ENCODE measurements around the gene VPS13A. TPM values are rescaled to one million over a fixed set of nuclear protein-coding genes. Genes with fewer than 3 reads are reported as not detected.

Gene VPS13A
- total RNA-seq, 1 experiment from 2014 or later = 32.2 TPM

GRCh38 chr9:77432053-77432452, 254.7 kb downstream of the VPS13A start:
- Histone ChIP-seq H3K9me3 (ENCODE audit: low read depth, low read length, poor library complexity, severe bottlenecking) (no peaks in the 10 kb centered on the region), H3K4me1 (ENCODE audit: insufficient read depth, low read length, poor library complexity, severe bottlenecking) (peaks cover 30% of the 10 kb centered on the region), H3K27me3 (replicated peaks; ENCODE audit: insufficient read depth, low read depth, low read length, poor library complexity) (peaks cover 5% of the 10 kb centered on the region), H3K4me3 (ENCODE audit: low read depth, low read length, poor library complexity, severe bottlenecking) (no peak overlapping the region), H3K36me3 (ENCODE audit: insufficient read depth, low read length, poor library complexity, severe bottlenecking) (no peaks in the 10 kb centered on the region), H3K27ac (ENCODE audit: low read depth, low read length, poor library complexity, severe bottlenecking) (no peak overlapping the region)
- intact Hi-C loops (cut with micrococcal nuclease; ENCODE audit: unreplicated experiment) = loop anchor here (2.0 to 5.0 kb wide), 2 partner anchors 319 to 605 kb away; no protein-coding TSS in a partner anchor
- TF ChIP-seq CTCF (conservative IDR thresholded peaks at IDR 0.05; ENCODE audit: low read depth, low read length) (no peak), EZH2 (IDR thresholded peaks at IDR 0.05; ENCODE audit: borderline replicate concordance, low read depth, low read length, poor library complexity, severe bottlenecking) (no peak)
- no TSS peak for BruUV-seq (replicated peaks)
- ChIA-PET CTCF (interaction anchor here (0.6 to 0.7 kb wide), 4 partner anchors 8 to 758 kb away, joined by 3 to 5 read pairs (median 4); no protein-coding TSS in a partner anchor), POLR2A (ENCODE audit: low non-redundant PET) (no interaction called here)
- DNase-seq (ENCODE audit: low spot score) = no peak

GRCh38 chr9:77433675-77434445, 256.5 kb downstream of the VPS13A start:
- H3K27ac ChIP-seq (ENCODE audit: low read depth, low read length, poor library complexity, severe bottlenecking) = no peak overlapping the region
- H3K4me3 ChIP-seq (ENCODE audit: low read depth, low read length, poor library complexity, severe bottlenecking) = no peak overlapping the region
- ChIA-PET CTCF (interaction anchor here (0.5 to 2.0 kb wide), 12 partner anchors 16 to 684 kb away, joined by 3 to 21 read pairs (median 3); no protein-coding TSS in a partner anchor), POLR2A (ENCODE audit: low non-redundant PET) (interaction anchor here (0.6 kb wide), 1 partner anchor 23 kb away, joined by 3 read pairs; no protein-coding TSS in a partner anchor)
- no TSS peak for BruUV-seq (replicated peaks)
- DNase-seq (ENCODE audit: low spot score) = peak; percentile 90
- no peaks in the 10 kb centered on the region for H3K36me3 ChIP-seq (ENCODE audit: insufficient read depth, low read length, poor library complexity, severe bottlenecking)
- no peak for TF ChIP-seq EZH2 (IDR thresholded peaks at IDR 0.05; ENCODE audit: borderline replicate concordance, low read depth, low read length, poor library complexity, severe bottlenecking)
- peak; percentile 99 for TF ChIP-seq CTCF (conservative IDR thresholded peaks at IDR 0.05; ENCODE audit: low read depth, low read length)
- H3K4me1 ChIP-seq (ENCODE audit: insufficient read depth, low read length, poor library complexity, severe bottlenecking) = peaks cover 33% of the 10 kb centered on the region
- no peaks in the 10 kb centered on the region for H3K9me3 ChIP-seq (ENCODE audit: low read depth, low read length, poor library complexity, severe bottlenecking)
- H3K27me3 ChIP-seq (replicated peaks; ENCODE audit: insufficient read depth, low read depth, low read length, poor library complexity) = peaks cover 3% of the 10 kb centered on the region
- intact Hi-C loops (cut with micrococcal nuclease; ENCODE audit: unreplicated experiment) = loop anchor here (1.0 to 5.0 kb wide), 3 partner anchors 317 to 686 kb away; no protein-coding TSS in a partner anchor

- H3K4me1 ChIP-seq (ENCODE audit: insufficient read depth, low read length, poor library complexity, severe bottlenecking) = peaks cover 45% of the 10 kb centered on the region
- H3K36me3 ChIP-seq (ENCODE audit: insufficient read depth, low read length, poor library complexity, severe bottlenecking) = no peaks in the 10 kb centered on the region
- no peaks in the 10 kb centered on the region for H3K27me3 ChIP-seq (replicated peaks; ENCODE audit: insufficient read depth, low read depth, low read length, poor library complexity)
- BruUV-seq (replicated peaks) = no TSS peak
- no peak overlapping the region for H3K4me3 ChIP-seq (ENCODE audit: low read depth, low read length, poor library complexity, severe bottlenecking)
- POLR2A ChIA-PET (ENCODE audit: low non-redundant PET) = no interaction called here
- H3K27ac ChIP-seq (ENCODE audit: low read depth, low read length, poor library complexity, severe bottlenecking) = no peak overlapping the region
- CTCF ChIA-PET = interaction anchor here (0.6 kb wide), 1 partner anchor 51 kb away, joined by 7 read pairs; no protein-coding TSS in a partner anchor
- H3K9me3 ChIP-seq (ENCODE audit: low read depth, low read length, poor library complexity, severe bottlenecking) = no peaks in the 10 kb centered on the region
- intact Hi-C loops (cut with micrococcal nuclease; ENCODE audit: unreplicated experiment) = no loop called here
- TF ChIP-seq EZH2 (IDR thresholded peaks at IDR 0.05; ENCODE audit: borderline replicate concordance, low read depth, low read length, poor library complexity, severe bottlenecking) (no peak), CTCF (conservative IDR thresholded peaks at IDR 0.05; ENCODE audit: low read depth, low read length) (no peak)
- DNase-seq (ENCODE audit: low spot score) = no peak
These were observed 257.9 kb downstream of the VPS13A start for GRCh38 chr9:77435277-77435676.
